Endometrium (tissue), 2 donors: ENCODE results near the gene HTR3B.

Experiments
- FAIRE-seq: peaks from 2 replicates; lab custom pipeline; 2012; peaks lifted over from hg19 to GRCh38; lab: Jason Lieb, UNC
- donor health status: control.
- donor health status: control.

HTR3B gene

DNA sequence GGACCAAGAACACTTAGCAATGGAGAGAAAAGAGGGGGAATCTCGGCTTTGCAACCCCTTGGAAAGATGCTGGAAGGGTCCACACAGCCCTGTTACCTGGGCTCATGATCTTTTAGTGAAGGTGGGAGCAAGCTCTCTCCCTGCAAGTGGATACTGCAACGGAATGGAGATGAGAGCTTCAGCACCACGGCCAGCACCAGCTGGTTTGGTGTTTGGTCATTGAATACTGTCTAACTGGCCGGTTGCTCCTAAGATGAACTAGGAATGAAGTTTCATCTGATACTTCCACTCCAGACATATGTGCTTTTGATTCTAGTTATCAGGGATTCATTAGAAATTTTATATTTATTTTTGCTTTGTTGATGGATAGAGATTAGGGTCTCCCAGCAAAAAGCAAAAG, 86.6 kb downstream of the HTR3B start:
- no peak for FAIRE-seq

DNA sequence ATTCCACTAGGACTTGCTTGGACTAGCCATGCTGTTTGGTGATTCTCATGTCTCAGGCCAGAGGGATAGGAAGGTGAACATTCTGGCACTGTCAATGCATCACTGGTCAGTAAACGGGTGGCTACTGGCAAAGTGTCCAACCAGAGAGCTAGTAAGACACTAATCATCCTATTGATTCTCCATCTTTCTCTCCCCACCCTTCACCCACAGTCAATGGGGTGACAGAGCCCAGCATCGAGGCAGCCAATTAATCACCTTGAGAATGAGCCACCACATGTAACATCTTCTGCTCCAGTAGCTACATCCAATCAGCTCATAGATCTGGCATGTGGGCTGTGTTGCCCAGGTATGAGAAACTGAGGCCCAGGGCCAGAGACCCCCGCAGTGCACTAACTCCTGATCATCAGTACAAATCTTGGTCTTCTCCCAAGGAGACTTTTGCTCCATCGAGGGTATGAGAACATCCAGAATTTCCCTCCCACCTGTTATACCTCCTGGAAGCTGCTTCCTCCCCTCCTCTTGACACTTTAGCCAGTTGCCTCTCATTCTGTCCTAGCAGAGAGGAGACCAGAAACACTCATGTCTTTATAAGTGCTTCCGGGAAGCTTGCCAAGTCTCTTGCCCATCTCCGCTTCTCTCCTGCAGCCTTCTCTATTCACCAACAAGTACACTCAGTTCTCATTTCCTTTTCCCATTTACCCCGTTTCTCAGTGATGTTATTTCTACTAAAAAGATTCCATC, 87.3 kb downstream of the HTR3B start:
- FAIRE-seq: no peak

DNA sequence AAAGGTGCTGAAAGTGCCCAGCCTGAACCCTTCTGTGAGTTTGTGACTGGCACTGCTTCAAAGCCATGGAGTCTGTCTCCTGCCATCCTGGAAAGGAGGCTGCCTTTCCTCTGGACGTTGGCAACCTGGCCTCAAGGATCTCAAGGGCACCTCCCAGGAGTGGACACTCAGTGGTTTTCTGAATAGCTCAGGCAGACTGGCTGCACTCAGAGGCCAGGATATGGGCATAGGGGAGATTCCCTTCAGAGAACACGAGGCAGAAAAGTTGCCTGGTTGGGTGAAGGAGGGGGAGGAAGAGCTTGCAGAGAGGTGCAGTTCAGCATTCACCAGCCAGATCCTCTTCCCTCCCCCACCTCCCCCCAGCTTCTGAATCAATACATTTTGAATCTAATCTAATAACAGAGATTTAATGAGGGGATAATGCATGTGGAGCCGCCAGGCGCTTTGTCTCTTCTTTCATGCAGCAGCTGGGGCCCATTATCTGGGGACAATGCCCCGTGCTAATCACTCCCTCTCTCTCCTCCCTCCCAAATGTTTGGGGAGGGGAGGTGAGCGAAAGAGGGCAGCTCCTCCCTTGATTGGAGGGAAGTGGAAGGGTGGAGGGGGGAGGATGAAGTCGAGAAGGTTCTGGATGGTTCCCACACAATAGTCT, 88.0 kb downstream of the HTR3B start:
- FAIRE-seq: no peak

DNA sequence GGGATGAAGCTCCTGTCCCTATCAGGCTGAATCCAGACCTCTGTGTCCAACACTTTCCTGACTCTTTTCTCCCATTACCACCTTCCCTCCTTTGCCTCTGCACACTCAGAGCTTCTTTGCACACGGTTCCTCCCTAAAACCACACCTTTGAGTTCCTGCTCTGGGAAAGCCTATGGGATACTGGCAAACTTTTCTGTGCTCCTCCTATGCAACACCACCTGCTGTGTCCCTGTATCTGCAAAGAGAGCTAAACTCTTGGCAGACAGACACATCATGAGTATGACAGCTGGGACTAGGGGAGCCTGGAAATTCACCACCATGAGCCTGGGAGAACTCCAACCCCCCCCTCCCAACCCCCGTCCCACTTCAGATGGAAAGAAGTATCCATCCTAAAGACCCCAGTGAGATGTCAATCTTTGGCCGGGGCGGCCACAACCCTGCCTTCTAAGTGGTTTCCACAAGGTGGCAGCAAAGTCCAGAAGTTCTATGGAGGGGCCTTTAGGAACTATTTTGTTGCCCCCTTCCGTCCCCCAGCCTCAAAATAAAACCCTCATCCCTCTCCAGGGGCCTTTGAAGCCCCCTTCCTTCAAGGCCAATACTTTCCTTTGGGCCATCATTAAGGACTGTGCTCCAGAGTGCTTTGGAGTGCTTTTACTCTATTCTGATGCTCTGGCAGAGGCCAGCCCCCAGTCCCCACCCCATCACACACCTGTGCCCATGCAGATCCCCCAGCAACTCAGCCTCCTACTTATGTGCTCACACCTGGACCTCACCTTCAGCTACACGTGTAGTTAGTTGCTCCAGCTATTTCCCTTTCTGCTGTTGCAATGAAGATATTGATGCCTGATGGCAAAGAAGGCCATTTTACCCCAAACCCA, 89.7 kb downstream of the HTR3B start:
- FAIRE-seq: no peak
